ENCODE results near the gene CYP2F1.
A peak's percentile ranks its signal among the peaks of the same experiment; 100 is the strongest.
"Not testable (repeated sequence)": the region's sequence is repeated elsewhere in the genome, so short reads cannot be mapped to it uniquely, and the experiment has no call there.

Gene CYP2F1

DNA sequence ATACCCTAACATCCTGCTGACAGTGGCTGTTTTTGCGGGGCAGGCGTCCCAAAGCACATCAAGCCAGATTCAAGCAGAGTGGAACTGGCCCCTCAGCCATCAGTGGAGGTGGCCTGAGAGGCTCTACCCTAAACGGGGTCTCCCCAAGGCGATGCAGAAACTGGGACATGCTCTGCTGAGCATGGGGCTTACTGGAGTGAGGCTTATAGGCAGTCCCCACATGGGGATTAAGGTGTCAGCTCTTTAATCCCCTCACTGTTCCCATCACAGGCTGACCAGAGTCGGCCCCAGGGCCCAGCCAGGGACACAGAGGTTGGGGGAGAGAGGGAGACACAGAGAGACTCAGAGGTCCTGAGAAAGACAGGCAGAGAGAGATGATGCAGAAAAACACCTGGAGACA, 17.0 kb downstream of the CYP2F1 start:
- Histone ChIP-seq H3K4me2 (ENCODE audit: insufficient read depth, low read length, poor library complexity, severe bottlenecking) (no peak overlapping the region), H3K23ac (ENCODE audit: low read depth, low read length, poor library complexity) (no peak overlapping the region), H4K8ac (ENCODE audit: low read depth, low read length) (no peak overlapping the region), H2BK15ac (ENCODE audit: low read length) (no peak overlapping the region), H2BK5ac (ENCODE audit: low read length) (no peak overlapping the region), H3K4me1 (ENCODE audit: control insufficient read depth in 2 of 2, insufficient read depth in 1 of 2, low read depth in 1 of 2, low read length in 2 of 2) (peaks cover 0 to 2% of the 10 kb centered on the region in 2 donors), H3K14ac (ENCODE audit: low read length) (no peak overlapping the region), H3K4me3 (ENCODE audit: low read length in 2 of 2) (no peak overlapping the region), H3K36me3 (replicated peaks in 1 of 2; ENCODE audit: control insufficient read depth in 2 of 2, insufficient read depth in 2 of 2, low read length in 2 of 2) (no peaks in the 10 kb centered on the region), H2BK120ac (ENCODE audit: low read depth, low read length) (no peak overlapping the region), H3K18ac (ENCODE audit: low read length) (no peak overlapping the region), H3K79me1 (ENCODE audit: low read depth, low read length) (no peaks in the 10 kb centered on the region), H2AFZ (ENCODE audit: low read length) (no peak overlapping the region), H2BK12ac (ENCODE audit: low read length) (no peak overlapping the region), H3K9me3 (replicated peaks in 1 of 2; ENCODE audit: control insufficient read depth in 2 of 2, insufficient read depth in 1 of 2, low read depth in 1 of 2, low read length in 2 of 2) (no peaks in the 10 kb centered on the region), H2AK5ac (ENCODE audit: low read depth, low read length) (no peak overlapping the region), H3K27ac (replicated peaks; ENCODE audit: low read length) (no peak overlapping the region), H4K91ac (ENCODE audit: low read depth, low read length, poor library complexity) (no peak overlapping the region), H3K27me3 (ENCODE audit: control insufficient read depth in 3 of 3, insufficient read depth in 3 of 3, low read depth in 1 of 3, low read length in 3 of 3) (peaks cover 0 to 28% (median 3%) of the 10 kb centered on the region in 3 experiments), H3K4ac (ENCODE audit: low read length) (no peak overlapping the region), H3K9ac (ENCODE audit: low read depth, low read length, poor library complexity) (no peak overlapping the region)
- DNase-seq (ENCODE audit: low spot score) = no peak
- no CpG with 5 or more reads among the region's 5 CpGs for WGBS, 2 donors (ENCODE audit: extremely low coverage in 2 of 2, insufficient read length in 2 of 2, insufficient replicate concordance in 1 of 2)

DNA sequence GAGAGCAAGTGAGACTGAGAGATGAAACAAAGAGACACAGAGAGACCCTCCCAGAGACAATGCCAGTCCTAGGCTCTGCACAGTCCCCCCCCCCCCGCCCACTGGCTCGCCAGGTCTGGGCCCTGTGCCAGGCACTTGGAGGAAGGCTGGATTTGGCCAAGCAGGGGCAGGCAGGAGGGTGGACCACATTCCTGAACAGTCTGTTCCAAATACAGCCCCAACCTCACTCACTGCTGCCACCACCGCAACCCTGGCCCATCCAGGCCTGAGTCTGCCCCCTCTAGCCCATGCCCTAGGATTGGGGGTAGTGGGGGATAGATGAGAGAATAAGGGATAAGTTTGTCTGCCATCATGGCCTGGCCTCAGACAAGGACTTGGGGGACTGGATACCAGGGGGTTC, 19.0 kb downstream of the CYP2F1 start:
- Histone ChIP-seq H2AFZ (ENCODE audit: low read length) (no peak overlapping the region), H2BK15ac (ENCODE audit: low read length) (no peak overlapping the region), H4K8ac (ENCODE audit: low read depth, low read length) (no peak overlapping the region), H4K91ac (ENCODE audit: low read depth, low read length, poor library complexity) (no peak overlapping the region), H2BK12ac (ENCODE audit: low read length) (no peak overlapping the region), H2BK5ac (ENCODE audit: low read length) (no peak overlapping the region), H2BK120ac (ENCODE audit: low read depth, low read length) (no peak overlapping the region), H3K36me3 (replicated peaks in 1 of 2; ENCODE audit: control insufficient read depth in 2 of 2, insufficient read depth in 2 of 2, low read length in 2 of 2) (no peaks in the 10 kb centered on the region), H3K9ac (ENCODE audit: low read depth, low read length, poor library complexity) (peak overlapping the region; percentile 55), H3K4ac (ENCODE audit: low read length) (no peak overlapping the region), H3K23ac (ENCODE audit: low read depth, low read length, poor library complexity) (no peak overlapping the region), H3K79me1 (ENCODE audit: low read depth, low read length) (no peaks in the 10 kb centered on the region), H3K14ac (ENCODE audit: low read length) (no peak overlapping the region), H3K18ac (ENCODE audit: low read length) (no peak overlapping the region), H3K27ac (replicated peaks; ENCODE audit: low read length) (no peak overlapping the region), H3K4me1 (ENCODE audit: control insufficient read depth in 2 of 2, insufficient read depth in 1 of 2, low read depth in 1 of 2, low read length in 2 of 2) (peaks cover 0 to 2% of the 10 kb centered on the region in 2 donors), H3K4me3 (ENCODE audit: low read length in 2 of 2) (no peak overlapping the region), H3K9me3 (replicated peaks in 1 of 2; ENCODE audit: control insufficient read depth in 2 of 2, insufficient read depth in 1 of 2, low read depth in 1 of 2, low read length in 2 of 2) (no peaks in the 10 kb centered on the region), H2AK5ac (ENCODE audit: low read depth, low read length) (no peak overlapping the region), H3K27me3 (ENCODE audit: control insufficient read depth in 3 of 3, insufficient read depth in 3 of 3, low read depth in 1 of 3, low read length in 3 of 3) (peaks cover 0 to 25% (median 3%) of the 10 kb centered on the region in 3 experiments), H3K4me2 (ENCODE audit: insufficient read depth, low read length, poor library complexity, severe bottlenecking) (no peak overlapping the region)
- no peak for DNase-seq (ENCODE audit: low spot score)
- WGBS, 2 donors (ENCODE audit: extremely low coverage in 2 of 2, insufficient read length in 2 of 2, insufficient replicate concordance in 1 of 2) = no CpG with 5 or more reads among the region's 3 CpGs

DNA sequence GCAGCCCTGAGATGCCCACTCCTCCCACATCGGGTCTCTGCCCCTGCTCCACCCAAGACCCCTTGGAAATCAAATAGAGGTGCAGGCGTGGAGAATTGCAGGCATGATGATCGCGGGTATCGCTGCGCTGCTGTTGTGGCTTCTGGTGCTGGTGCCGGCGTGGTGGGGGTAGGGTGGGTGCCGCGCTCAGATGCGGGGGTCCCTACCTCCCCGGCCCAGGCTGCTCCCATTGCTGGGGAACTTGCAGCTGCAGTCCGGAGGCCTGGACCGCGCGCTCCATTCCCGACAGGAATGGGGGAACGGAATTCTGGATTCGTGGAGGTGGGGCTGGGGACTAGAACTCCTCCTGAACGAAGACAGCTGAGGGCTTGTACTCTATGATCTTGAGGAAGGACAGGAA, 20.4 kb downstream of the CYP2F1 start:
- Histone ChIP-seq H3K36me3 (replicated peaks in 1 of 2; ENCODE audit: control insufficient read depth in 2 of 2, insufficient read depth in 2 of 2, low read length in 2 of 2) (no peaks in the 10 kb centered on the region), H3K4me2 (ENCODE audit: insufficient read depth, low read length, poor library complexity, severe bottlenecking) (peak overlapping the region; percentile 18), H3K4me1 (ENCODE audit: control insufficient read depth in 2 of 2, insufficient read depth in 1 of 2, low read depth in 1 of 2, low read length in 2 of 2) (peaks cover 0 to 2% of the 10 kb centered on the region in 2 donors), H2BK15ac (ENCODE audit: low read length) (no peak overlapping the region), H3K14ac (ENCODE audit: low read length) (peak overlapping the region; percentile 21), H3K79me1 (ENCODE audit: low read depth, low read length) (no peaks in the 10 kb centered on the region), H3K18ac (ENCODE audit: low read length) (peak overlapping the region; percentile 48), H3K4me3 (ENCODE audit: low read length in 2 of 2) (no peak overlapping the region), H3K9ac (ENCODE audit: low read depth, low read length, poor library complexity) (no peak overlapping the region), H2BK5ac (ENCODE audit: low read length) (no peak overlapping the region), H3K23ac (ENCODE audit: low read depth, low read length, poor library complexity) (peak overlapping the region; percentile 43), H3K4ac (ENCODE audit: low read length) (no peak overlapping the region), H4K91ac (ENCODE audit: low read depth, low read length, poor library complexity) (no peak overlapping the region), H2AK5ac (ENCODE audit: low read depth, low read length) (peak overlapping the region; percentile 81), H4K8ac (ENCODE audit: low read depth, low read length) (no peak overlapping the region), H3K27me3 (ENCODE audit: control insufficient read depth in 3 of 3, insufficient read depth in 3 of 3, low read depth in 1 of 3, low read length in 3 of 3) (peaks cover 0 to 20% (median 3%) of the 10 kb centered on the region in 3 experiments), H2AFZ (ENCODE audit: low read length) (no peak overlapping the region), H2BK12ac (ENCODE audit: low read length) (no peak overlapping the region), H2BK120ac (ENCODE audit: low read depth, low read length) (no peak overlapping the region), H3K27ac (replicated peaks; ENCODE audit: low read length) (no peak overlapping the region), H3K9me3 (replicated peaks in 1 of 2; ENCODE audit: control insufficient read depth in 2 of 2, insufficient read depth in 1 of 2, low read depth in 1 of 2, low read length in 2 of 2) (no peaks in the 10 kb centered on the region)
- no CpG with 5 or more reads among the region's 20 CpGs for WGBS, 2 donors (ENCODE audit: extremely low coverage in 2 of 2, insufficient read length in 2 of 2, insufficient replicate concordance in 1 of 2)
- DNase-seq (ENCODE audit: low spot score) = no peak

DNA sequence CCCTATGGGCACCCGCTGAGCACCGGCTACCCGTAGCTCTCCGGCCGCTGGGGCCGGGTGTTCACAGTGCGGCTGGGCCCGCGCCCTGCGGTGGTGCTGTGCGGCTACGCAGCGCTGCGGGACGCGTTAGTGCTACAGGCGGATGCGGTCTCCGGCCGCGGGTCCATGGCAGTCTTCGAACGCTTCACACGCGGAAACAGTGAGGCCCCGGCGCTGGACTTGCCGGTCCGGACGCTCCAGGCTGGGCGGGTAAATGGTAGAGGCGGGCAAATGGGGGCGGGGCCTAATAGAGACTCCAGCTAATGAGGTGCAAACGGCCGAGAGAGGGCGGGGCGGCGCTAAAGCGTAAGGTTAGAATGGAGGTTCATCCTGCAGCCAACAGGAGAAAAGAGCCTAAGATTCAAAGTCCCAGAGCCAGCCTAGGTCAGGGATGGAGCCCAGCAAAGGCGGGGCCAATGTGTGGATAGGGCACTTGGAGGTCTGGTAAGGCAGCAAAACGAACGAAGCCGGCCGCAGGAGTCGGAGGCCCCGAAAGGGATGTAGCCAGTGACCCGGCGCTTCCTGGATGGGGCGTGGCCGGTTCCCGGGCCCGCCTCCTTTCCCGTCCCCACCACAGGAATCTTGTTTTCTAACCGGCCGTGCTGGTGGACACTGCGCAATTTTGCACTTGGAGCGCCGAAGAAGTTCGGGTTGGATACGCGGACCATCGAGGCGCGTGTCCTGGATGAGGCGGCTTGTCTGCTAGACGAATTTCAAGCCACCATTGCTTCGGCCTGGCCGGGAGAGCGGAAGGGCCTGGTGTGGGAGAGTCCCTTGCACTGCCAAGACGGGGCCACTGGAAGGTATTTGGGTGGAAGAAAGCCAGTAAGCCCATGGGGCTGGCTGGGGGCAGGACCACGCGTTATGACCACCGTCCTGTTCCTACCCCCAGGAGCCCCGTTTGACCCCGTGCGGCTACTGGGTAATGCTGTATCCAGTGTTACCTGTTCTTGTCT, 21.5 kb downstream of the CYP2F1 start:
- DNase-seq (ENCODE audit: low spot score) = peak; percentile 51
- H3K4me1 ChIP-seq (ENCODE audit: control insufficient read depth in 2 of 2, insufficient read depth in 1 of 2, low read depth in 1 of 2, low read length in 2 of 2); H2BK120ac ChIP-seq (ENCODE audit: low read depth, low read length); H2BK15ac ChIP-seq (ENCODE audit: low read length); H3K36me3 ChIP-seq (replicated peaks in 1 of 2; ENCODE audit: control insufficient read depth in 2 of 2, insufficient read depth in 2 of 2, low read length in 2 of 2); H3K23ac ChIP-seq (ENCODE audit: low read depth, low read length, poor library complexity); H4K8ac ChIP-seq (ENCODE audit: low read depth, low read length); H3K9me3 ChIP-seq (replicated peaks in 1 of 2; ENCODE audit: control insufficient read depth in 2 of 2, insufficient read depth in 1 of 2, low read depth in 1 of 2, low read length in 2 of 2); H2BK5ac ChIP-seq (ENCODE audit: low read length); H3K79me1 ChIP-seq (ENCODE audit: low read depth, low read length); H4K91ac ChIP-seq (ENCODE audit: low read depth, low read length, poor library complexity); H2BK12ac ChIP-seq (ENCODE audit: low read length); H3K4ac ChIP-seq (ENCODE audit: low read length); H3K14ac ChIP-seq (ENCODE audit: low read length): not testable (repeated sequence)
- peak overlapping the region; percentile 60 for H3K9ac ChIP-seq (ENCODE audit: low read depth, low read length, poor library complexity)
- H3K27me3 ChIP-seq (ENCODE audit: control insufficient read depth in 3 of 3, insufficient read depth in 3 of 3, low read depth in 1 of 3, low read length in 3 of 3) = peaks cover 0 to 20% (median 3%) of the 10 kb centered on the region in 3 experiments
- peak overlapping the region; percentile 93 for H3K18ac ChIP-seq (ENCODE audit: low read length)
- H3K27ac ChIP-seq (replicated peaks; ENCODE audit: low read length) = peak overlapping the region; percentile 87
- H2AK5ac ChIP-seq (ENCODE audit: low read depth, low read length) = peak overlapping the region; percentile 30
- no CpG with 5 or more reads among the region's 76 CpGs for WGBS, 2 donors (ENCODE audit: extremely low coverage in 2 of 2, insufficient read length in 2 of 2, insufficient replicate concordance in 1 of 2)
- peak overlapping the region; percentile 37 for H3K4me2 ChIP-seq (ENCODE audit: insufficient read depth, low read length, poor library complexity, severe bottlenecking)
- H3K4me3 ChIP-seq (ENCODE audit: low read length in 2 of 2) = peak overlapping the region; percentile 23 to 79
- H2AFZ ChIP-seq (ENCODE audit: low read length) = peak overlapping the region; percentile 75
